T-helper 9 cell (primary cell): ENCODE data around the gene CIB1.
"Not testable (repeated sequence)": the region's sequence is repeated elsewhere in the genome, so short reads cannot be mapped to it uniquely, and the experiment has no call there.

Experiments used
- DNase-seq: peaks from one replicate; pipeline ENCODE4 v3.0.0-alpha.2; 2020

CIB1 gene

GRCh38 chr15:90191794-90192509, 41.8 kb downstream of the CIB1 start:
- no peak for DNase-seq

GRCh38 chr15:90191344-90191687, 42.4 kb downstream of the CIB1 start:
- DNase-seq = no peak

GRCh38 chr15:90190606-90191343, 43.0 kb downstream of the CIB1 start:
- no peak for DNase-seq

- DNase-seq = no peak
Observed at GRCh38 chr15:90189781-90190467, 43.8 kb downstream of the CIB1 start.

GRCh38 chr15:90188914-90189748, 44.6 kb downstream of the CIB1 start:
- no peak for DNase-seq

GRCh38 chr15:90188065-90188464, 45.7 kb downstream of the CIB1 start:
- not testable (repeated sequence) for DNase-seq

- DNase-seq = no peak
Observed at GRCh38 chr15:90187257-90187868, 46.4 kb downstream of the CIB1 start.

- DNase-seq = peak; percentile 46
Observed at GRCh38 chr15:90184786-90185704, 48.7 kb downstream of the CIB1 start.

GRCh38 chr15:90184119-90184785, 49.5 kb downstream of the CIB1 start:
- no peak for DNase-seq

- no peak for DNase-seq
Observed at GRCh38 chr15:90181776-90182175, 52.0 kb downstream of the CIB1 start.
